DOHH2 (cell line): ENCODE results near the gene ADAMTS3.

ENCODE experiments used
- H3F3A ChIP-seq: fragments of 200-600 bp; sonication (generic), shearing (Covaris generic); 2 replicates; pipeline ENCODE4 v1.6.0; 2016; ENCODE audit warnings: antibody characterized with exemption, mild to moderate bottlenecking; ENCODE audit not compliant: control insufficient read depth, insufficient read depth
- H3K27ac ChIP-seq: fragments of 200-600 bp; sonication (generic); 2 replicates; pipeline ENCODE4 v1.5.1; 2014; ENCODE audit warnings: low read depth, mild to moderate bottlenecking, low read length, moderate library complexity
- H3K27me3 ChIP-seq: fragments of 200-600 bp; sonication (generic); 2 replicates; pipeline ENCODE4 v1.6.1; 2014; ENCODE audit warnings: mild to moderate bottlenecking, low read length, mixed read lengths; ENCODE audit not compliant: control insufficient read depth
- H3K36me3 ChIP-seq: fragments of 200-600 bp; sonication (generic); 2 replicates; pipeline ENCODE4 v1.6.1; 2014; ENCODE audit warnings: mild to moderate bottlenecking, low read length, moderate library complexity, mixed read lengths; ENCODE audit not compliant: control insufficient read depth
- H3K4me1 ChIP-seq: fragments of 200-600 bp; sonication (generic); 2 replicates; pipeline ENCODE4 v1.6.1; 2014; ENCODE audit warnings: mild to moderate bottlenecking, low read length, mixed read lengths; ENCODE audit not compliant: control insufficient read depth
- H3K4me2 ChIP-seq: fragments of 200-600 bp; sonication (generic); 2 replicates; pipeline ENCODE4 v1.6.0; 2014; ENCODE audit warnings: mild to moderate bottlenecking, low read length, moderate library complexity
- H3K4me3 ChIP-seq: fragments of 200-600 bp; sonication (generic); 2 replicates; pipeline ENCODE4 v1.5.1; 2014; ENCODE audit warnings: mild to moderate bottlenecking, low read length, mixed read lengths
- H3K79me2 ChIP-seq: fragments of 200-600 bp; sonication (generic); 2 replicates; pipeline ENCODE4 v1.6.1; 2014; ENCODE audit warnings: mild to moderate bottlenecking, low read length, mixed read lengths; ENCODE audit not compliant: control insufficient read depth
- H3K9me2 ChIP-seq: fragments of 200-600 bp; sonication (generic); replicated peaks from 2 replicates; pipeline ENCODE4 v1.6.1; 2014; ENCODE audit warnings: mild to moderate bottlenecking, low read length, mixed read lengths; ENCODE audit not compliant: control insufficient read depth
- H3K9me3 ChIP-seq: fragments of 200-600 bp; sonication (generic); 2 replicates; pipeline ENCODE4 v1.6.1; 2014; ENCODE audit warnings: antibody characterized with exemption, low read length, mixed read lengths; ENCODE audit not compliant: control insufficient read depth, insufficient read depth
- H4K20me1 ChIP-seq: fragments of 200-600 bp; sonication (generic); 2 replicates; pipeline ENCODE4 v1.6.0; 2014; ENCODE audit warnings: low read depth, mild to moderate bottlenecking, antibody characterized with exemption, low read length, moderate library complexity; ENCODE audit not compliant: control insufficient read depth, insufficient read depth
- CTCF ChIP-seq: fragments of 200-600 bp; sonication (generic); IDR thresholded peaks from one replicate; pipeline ENCODE4 v1.5.1; 2014; ENCODE audit warnings: antibody characterized with exemption, mild to moderate bottlenecking, low read depth, low read length; ENCODE audit not compliant: poor library complexity, severe bottlenecking
- EZH2phosphoT487 ChIP-seq: fragments of 200-600 bp; sonication (generic); IDR thresholded peaks from 2 replicates; pipeline ENCODE4 v1.6.1; 2017; ENCODE audit warnings: borderline replicate concordance, mild to moderate bottlenecking, antibody characterized with exemption, low read length, moderate library complexity, mixed read lengths

The ADAMTS3 gene

GRCh38 chr4:72568959-72569718 lies at the start of gene ADAMTS3:
ADAMTS3 (minus strand) TSS chr4:72569221; CDS start chr4:72568762, 459 bp downstream.
- H3K4me3 ChIP-seq, result no peak within 1 kb of the TSS
- TF ChIP-seq CTCF (no peak), EZH2phosphoT487 (no peak)
- H3K27ac ChIP-seq, result no peak within 1 kb of the TSS
- no peaks in the 10 kb centered on the region for H3K9me3 ChIP-seq
- no peaks in the 10 kb centered on the region for H3K4me1 ChIP-seq
- H3F3A ChIP-seq, result no peaks in the 10 kb centered on the region
- H3K9me2 ChIP-seq, result no peaks in the 10 kb centered on the region
- no peaks in the 10 kb centered on the region for H3K79me2 ChIP-seq
- H4K20me1 ChIP-seq, result no peaks in the 10 kb centered on the region
- no peaks in the 10 kb centered on the region for H3K36me3 ChIP-seq
- H3K27me3 ChIP-seq, result peaks cover 16% of the 10 kb centered on the region
- peak within 1 kb of the TSS; percentile 11; the same call in 1 of the 2 replicates for H3K4me2 ChIP-seq

GRCh38 chr4:72613959-72614358 lies 44.9 kb upstream of the ADAMTS3 start:
- H3F3A ChIP-seq, result no peaks in the 10 kb centered on the region
- no peak overlapping the region for H3K4me3 ChIP-seq
- H4K20me1 ChIP-seq, result no peaks in the 10 kb centered on the region
- no peaks in the 10 kb centered on the region for H3K27me3 ChIP-seq
- TF ChIP-seq CTCF (no peak), EZH2phosphoT487 (no peak)
- H3K9me3 ChIP-seq, result no peaks in the 10 kb centered on the region
- H3K4me1 ChIP-seq, result no peaks in the 10 kb centered on the region
- no peak overlapping the region for H3K4me2 ChIP-seq
- no peak overlapping the region for H3K27ac ChIP-seq
- no peaks in the 10 kb centered on the region for H3K79me2 ChIP-seq
- H3K9me2 ChIP-seq, result no peaks in the 10 kb centered on the region
- no peaks in the 10 kb centered on the region for H3K36me3 ChIP-seq

GRCh38 chr4:72606751-72607150 lies 37.7 kb upstream of the ADAMTS3 start:
- Histone ChIP-seq H3K36me3 (no peaks in the 10 kb centered on the region), H3K9me3 (peaks cover 3% of the 10 kb centered on the region; the same call in 1 of the 2 replicates), H3K27ac (no peak overlapping the region), H3K27me3 (no peaks in the 10 kb centered on the region), H3K4me2 (no peak overlapping the region), H3K4me1 (no peaks in the 10 kb centered on the region), H3F3A (no peaks in the 10 kb centered on the region), H3K79me2 (no peaks in the 10 kb centered on the region), H3K9me2 (no peaks in the 10 kb centered on the region), H3K4me3 (no peak overlapping the region), H4K20me1 (no peaks in the 10 kb centered on the region)
- TF ChIP-seq EZH2phosphoT487 (no peak), CTCF (no peak)
